H1 (cell line): Measurements from ENCODE around the gene AGO3.

Experiments used
- ASH2L ChIP-seq: fragments of 200-600, 300-600 bp; sonication (generic); IDR thresholded peaks from one replicate; pipeline ENCODE4 v1.7.1; 2017; ENCODE audit warnings: low read length
- EZH2 ChIP-seq: fragments of 200-600 bp; sonication (generic); IDR thresholded peaks from 2 replicates; pipeline ENCODE4 v1.7.1; 2012; ENCODE audit warnings: low read depth, mild to moderate bottlenecking, moderate library complexity, low read length, inconsistent platforms; ENCODE audit not compliant: severe bottlenecking
- JUN ChIP-seq: IDR thresholded peaks from 2 replicates; pipeline ENCODE4 v1.6.1; 2011; ENCODE audit warnings: low read depth, mild to moderate bottlenecking, improper control_type of control experiment, low read length
- NRF1 ChIP-seq: IDR thresholded peaks from 2 replicates; pipeline ENCODE4 v1.6.1; 2011; ENCODE audit warnings: mild to moderate bottlenecking, low read depth, low read length, improper control_type of control experiment
- POLR2A ChIP-seq, 2 experiments: IDR thresholded peaks; 1 replicate in 1 of 2; 2 replicates in 1 of 2; pipeline ENCODE4 v1.6.1; 2011; ENCODE audit warnings: low read depth in 2 of 2, low read length in 2 of 2, mild to moderate bottlenecking in 2 of 2; ENCODE audit errors: control extremely low read depth in 1 of 2
- POLR2AphosphoS5 ChIP-seq: IDR thresholded peaks from 2 replicates; pipeline ENCODE4 v1.6.1; 2011; ENCODE audit warnings: low read depth, low read length
- RXRA ChIP-seq: IDR thresholded peaks from 2 replicates; pipeline ENCODE4 v1.6.1; 2011; ENCODE audit warnings: low read depth, mild to moderate bottlenecking, low read length, moderate library complexity; ENCODE audit not compliant: insufficient read depth
- SIN3A ChIP-seq, 2 experiments: IDR thresholded peaks in 1 of 2; conservative IDR thresholded peaks in 1 of 2; 2 replicates each; pipeline ENCODE4 v1.6.1; 2011 to 2012; ENCODE audit warnings: low read length in 2 of 2, improper control_type of control experiment in 1 of 2, low read depth in 1 of 2, mild to moderate bottlenecking in 1 of 2
- SRF ChIP-seq: IDR thresholded peaks from 2 replicates; pipeline ENCODE4 v1.6.1; 2011; ENCODE audit warnings: mild to moderate bottlenecking, low read depth, low read length, moderate library complexity
- SUZ12 ChIP-seq: fragments of 200-600 bp; sonication (generic); IDR thresholded peaks from 2 replicates; pipeline ENCODE4 v1.6.1; 2012; ENCODE audit warnings: mild to moderate bottlenecking, inconsistent platforms, low read length, moderate library complexity, mixed read lengths
- TF ChIP-seq, protein P1 (sequence below): IDR thresholded peaks from 2 replicates; pipeline ENCODE4 v1.6.1; 2012; ENCODE audit warnings: inconsistent platforms
- TF ChIP-seq, protein P2 (sequence below), 3 experiments: IDR thresholded peaks; 1 replicate in 2 of 3; 2 replicates in 1 of 3; pipeline versions ENCODE4 v1.5.1 to v1.6.1; 2011; ENCODE audit warnings: low read length in 3 of 3, mild to moderate bottlenecking in 3 of 3, inconsistent platforms in 2 of 3, low read depth in 1 of 3, moderate library complexity in 1 of 3; ENCODE audit not compliant: insufficient read depth in 1 of 3; ENCODE audit errors: control extremely low read depth in 1 of 3

DNA sequence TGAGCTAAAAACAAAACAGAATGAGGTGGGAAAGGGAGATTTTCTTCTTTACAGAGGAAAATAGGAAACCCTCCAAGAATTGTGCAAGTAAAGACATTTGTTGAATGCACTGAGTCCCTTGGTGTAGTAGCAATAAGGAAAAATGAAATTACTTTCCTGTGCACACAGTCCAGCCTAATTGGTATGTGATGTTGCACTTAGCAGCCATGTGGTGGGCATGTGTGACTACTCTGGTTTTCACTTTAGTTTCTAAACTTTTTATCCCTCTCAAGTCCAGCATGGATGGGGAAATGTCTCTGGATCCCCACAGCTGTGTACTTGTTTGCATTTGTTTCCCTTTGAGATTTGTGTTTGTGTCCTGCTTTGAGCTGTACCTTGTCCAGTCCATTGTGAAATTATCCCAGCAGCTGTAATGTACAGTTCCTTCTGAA lies 7.1 kb upstream of the AGO3 start:
- TF ChIP-seq, protein P1, sequence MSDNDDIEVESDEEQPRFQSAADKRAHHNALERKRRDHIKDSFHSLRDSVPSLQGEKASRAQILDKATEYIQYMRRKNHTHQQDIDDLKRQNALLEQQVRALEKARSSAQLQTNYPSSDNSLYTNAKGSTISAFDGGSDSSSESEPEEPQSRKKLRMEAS, result no peak
- no peak for TF ChIP-seq EZH2
- no peak for TF ChIP-seq JUN
- TF ChIP-seq, protein P2, sequence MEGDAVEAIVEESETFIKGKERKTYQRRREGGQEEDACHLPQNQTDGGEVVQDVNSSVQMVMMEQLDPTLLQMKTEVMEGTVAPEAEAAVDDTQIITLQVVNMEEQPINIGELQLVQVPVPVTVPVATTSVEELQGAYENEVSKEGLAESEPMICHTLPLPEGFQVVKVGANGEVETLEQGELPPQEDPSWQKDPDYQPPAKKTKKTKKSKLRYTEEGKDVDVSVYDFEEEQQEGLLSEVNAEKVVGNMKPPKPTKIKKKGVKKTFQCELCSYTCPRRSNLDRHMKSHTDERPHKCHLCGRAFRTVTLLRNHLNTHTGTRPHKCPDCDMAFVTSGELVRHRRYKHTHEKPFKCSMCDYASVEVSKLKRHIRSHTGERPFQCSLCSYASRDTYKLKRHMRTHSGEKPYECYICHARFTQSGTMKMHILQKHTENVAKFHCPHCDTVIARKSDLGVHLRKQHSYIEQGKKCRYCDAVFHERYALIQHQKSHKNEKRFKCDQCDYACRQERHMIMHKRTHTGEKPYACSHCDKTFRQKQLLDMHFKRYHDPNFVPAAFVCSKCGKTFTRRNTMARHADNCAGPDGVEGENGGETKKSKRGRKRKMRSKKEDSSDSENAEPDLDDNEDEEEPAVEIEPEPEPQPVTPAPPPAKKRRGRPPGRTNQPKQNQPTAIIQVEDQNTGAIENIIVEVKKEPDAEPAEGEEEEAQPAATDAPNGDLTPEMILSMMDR (IDR thresholded peaks at IDR 0.05; ENCODE audit: control extremely low read depth in 1 of 3, insufficient read depth in 1 of 3, low read depth in 1 of 3, low read length in 3 of 3), result no peak
- no peak for TF ChIP-seq SUZ12
- no peak for TF ChIP-seq SRF
- TF ChIP-seq ASH2L, result no peak
- no peak for TF ChIP-seq POLR2AphosphoS5
- no peak for TF ChIP-seq POLR2A (IDR thresholded peaks at IDR 0.05; ENCODE audit: control extremely low read depth in 1 of 2, low read depth in 2 of 2, low read length in 2 of 2)
- TF ChIP-seq RXRA, result no peak
- TF ChIP-seq NRF1, result no peak
- TF ChIP-seq SIN3A (conservative IDR thresholded peaks at IDR 0.05 in 1 of 2, IDR thresholded peaks at IDR 0.05 in 1 of 2; ENCODE audit: low read depth in 1 of 2, low read length in 2 of 2), result no peak
